Esophagus squamous epithelium (tissue), 4 donors: ENCODE data around the gene SETBP1.

Experiments used
- POLR2A ChIP-seq, 4 donors: fragments of 450-650 bp; IDR thresholded peaks; one replicate each; pipeline ENCODE4 v1.6.1; 2017; ENCODE audit warnings: antibody characterized with exemption in 4 of 4, mild to moderate bottlenecking in 4 of 4, moderate library complexity in 3 of 4
- TF ChIP-seq, protein P1 (sequence below), 6 experiments: fragments of 450-650 bp in 4 of 6; fragments of 200-600 bp in 2 of 6; sonication (generic) in 2 of 6; IDR thresholded peaks; one replicate each; pipeline ENCODE4 v1.5.1; 2016 to 2019; ENCODE audit warnings: antibody characterized with exemption in 6 of 6, mild to moderate bottlenecking in 4 of 6, moderate library complexity in 4 of 6

DNA sequence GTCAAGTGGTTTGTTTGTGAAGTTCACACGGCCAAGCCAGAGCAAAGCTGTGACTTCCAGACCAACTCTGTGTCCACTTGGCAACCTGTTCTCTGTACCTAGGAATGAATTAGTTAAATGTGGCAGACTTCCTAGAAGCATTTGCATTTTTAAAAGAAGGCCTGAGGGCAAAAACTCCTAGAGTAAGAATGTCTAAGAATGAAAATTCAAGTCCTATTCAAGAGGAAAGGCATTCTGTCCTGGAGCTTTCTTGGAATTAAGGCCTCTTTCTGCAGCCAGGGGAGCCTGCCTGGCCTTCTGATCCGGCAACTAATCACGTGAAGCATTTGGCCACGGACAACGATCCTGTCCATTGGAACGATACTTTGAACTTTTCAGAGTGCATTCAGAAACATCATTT is 155.0 kb downstream of the SETBP1 start:
- TF ChIP-seq, protein P1, sequence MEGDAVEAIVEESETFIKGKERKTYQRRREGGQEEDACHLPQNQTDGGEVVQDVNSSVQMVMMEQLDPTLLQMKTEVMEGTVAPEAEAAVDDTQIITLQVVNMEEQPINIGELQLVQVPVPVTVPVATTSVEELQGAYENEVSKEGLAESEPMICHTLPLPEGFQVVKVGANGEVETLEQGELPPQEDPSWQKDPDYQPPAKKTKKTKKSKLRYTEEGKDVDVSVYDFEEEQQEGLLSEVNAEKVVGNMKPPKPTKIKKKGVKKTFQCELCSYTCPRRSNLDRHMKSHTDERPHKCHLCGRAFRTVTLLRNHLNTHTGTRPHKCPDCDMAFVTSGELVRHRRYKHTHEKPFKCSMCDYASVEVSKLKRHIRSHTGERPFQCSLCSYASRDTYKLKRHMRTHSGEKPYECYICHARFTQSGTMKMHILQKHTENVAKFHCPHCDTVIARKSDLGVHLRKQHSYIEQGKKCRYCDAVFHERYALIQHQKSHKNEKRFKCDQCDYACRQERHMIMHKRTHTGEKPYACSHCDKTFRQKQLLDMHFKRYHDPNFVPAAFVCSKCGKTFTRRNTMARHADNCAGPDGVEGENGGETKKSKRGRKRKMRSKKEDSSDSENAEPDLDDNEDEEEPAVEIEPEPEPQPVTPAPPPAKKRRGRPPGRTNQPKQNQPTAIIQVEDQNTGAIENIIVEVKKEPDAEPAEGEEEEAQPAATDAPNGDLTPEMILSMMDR (IDR thresholded peaks at IDR 0.05), result no peak
- TF ChIP-seq POLR2A (IDR thresholded peaks at IDR 0.05), result no peak
